Suppressor macrophage (primary cell): ENCODE results near the gene LARP1.
A peak's percentile ranks its signal among the peaks of the same experiment; 100 is the strongest.
"Not testable (repeated sequence)": the region's sequence is repeated elsewhere in the genome, so short reads cannot be mapped to it uniquely, and the experiment has no call there.

ENCODE experiments used
- DNase-seq, 4 experiments: peaks; one replicate each; pipeline ENCODE4 v3.0.0-alpha.2; 2020 to 2022

The LARP1 gene

DNA sequence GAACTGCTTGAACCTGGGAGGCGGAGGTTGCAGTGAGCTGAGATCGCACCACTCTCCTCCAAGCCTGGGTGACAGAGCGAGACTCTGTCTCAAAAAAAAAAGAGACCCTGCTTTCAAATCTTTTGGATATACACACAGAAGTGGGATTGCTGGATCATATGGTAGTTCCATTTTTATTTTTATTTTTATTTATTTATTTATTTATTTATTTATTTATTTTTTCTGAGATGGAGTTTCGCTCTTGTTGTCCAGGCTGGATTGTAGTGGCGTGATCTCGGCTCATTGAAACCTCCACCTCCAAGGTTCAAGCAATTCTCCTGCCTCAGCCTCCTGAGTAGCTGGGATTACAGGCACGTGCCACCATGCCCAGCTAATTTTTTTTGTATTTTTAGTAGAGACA lies 19.8 kb upstream of the LARP1 start:
- DNase-seq: not testable (repeated sequence)

DNA sequence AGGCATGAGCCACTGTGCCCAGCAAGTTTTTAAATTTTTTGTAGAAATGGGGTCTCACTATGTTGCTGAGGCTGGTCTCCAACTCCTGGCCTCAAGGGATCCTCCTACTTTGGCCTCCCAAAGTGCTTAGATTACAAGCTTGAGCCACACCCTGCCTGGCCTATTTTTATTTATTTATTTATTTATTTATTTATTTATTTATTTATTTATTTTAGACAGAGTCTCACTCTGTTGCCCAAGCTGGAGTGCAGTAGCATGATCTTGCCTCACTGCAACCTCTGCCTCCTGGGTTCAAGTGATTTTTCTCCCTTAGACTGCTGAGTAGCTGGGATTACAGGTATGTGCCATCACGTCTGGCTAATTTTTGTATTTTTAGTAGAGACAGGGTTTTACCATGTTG lies 18.8 kb upstream of the LARP1 start:
- DNase-seq: not testable (repeated sequence)

DNA sequence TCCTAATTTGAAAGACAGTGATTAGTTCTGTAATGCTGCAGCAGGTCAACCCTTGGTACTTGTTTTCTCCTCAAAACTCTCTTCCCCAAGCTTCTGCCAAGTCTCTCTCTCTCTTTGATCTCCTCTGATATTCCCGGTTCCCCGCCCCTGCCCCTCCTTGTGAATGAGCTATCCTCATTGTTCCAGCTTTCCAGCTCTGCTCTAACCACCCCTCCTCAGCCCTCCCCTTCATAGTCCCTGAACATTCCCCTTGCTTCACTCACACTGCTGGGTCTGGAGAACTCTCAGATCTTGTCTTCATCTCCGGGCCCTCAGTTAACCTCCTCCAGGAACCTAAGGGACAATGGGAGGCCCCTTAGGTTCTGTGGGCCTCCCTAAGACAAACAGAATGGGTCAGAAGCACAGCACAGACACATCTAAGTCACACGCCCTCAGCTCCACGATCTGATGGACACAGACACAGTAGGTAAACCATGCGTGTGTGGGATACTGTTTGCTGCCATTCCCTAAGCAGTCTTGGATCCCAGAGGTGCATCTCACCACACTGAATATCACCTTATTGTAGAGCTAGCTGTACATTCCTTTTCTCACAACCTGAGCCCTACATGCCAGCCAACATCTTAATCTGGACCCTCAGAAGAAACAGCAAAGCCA lies 17.4 kb upstream of the LARP1 start:
- DNase-seq: no peak

DNA sequence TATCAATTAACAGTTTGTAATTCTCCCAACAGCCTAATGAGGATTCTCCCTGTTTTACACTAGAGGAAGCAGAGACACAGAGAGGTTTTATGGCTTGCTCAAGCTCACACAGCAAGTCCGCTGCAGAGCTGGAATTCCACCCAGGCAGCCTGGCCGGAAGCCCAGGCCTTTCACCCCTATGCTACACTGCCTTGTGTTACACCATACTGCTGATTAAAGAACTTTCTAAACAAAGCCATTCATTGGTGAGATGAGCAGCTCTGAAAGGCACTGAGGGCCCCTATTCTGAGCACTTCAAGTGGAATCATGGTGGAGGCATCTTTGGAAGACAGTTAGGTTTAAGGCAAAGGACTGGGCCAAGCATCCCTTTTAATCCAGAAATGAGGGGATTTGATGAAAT lies 14.7 kb upstream of the LARP1 start:
- no peak for DNase-seq

DNA sequence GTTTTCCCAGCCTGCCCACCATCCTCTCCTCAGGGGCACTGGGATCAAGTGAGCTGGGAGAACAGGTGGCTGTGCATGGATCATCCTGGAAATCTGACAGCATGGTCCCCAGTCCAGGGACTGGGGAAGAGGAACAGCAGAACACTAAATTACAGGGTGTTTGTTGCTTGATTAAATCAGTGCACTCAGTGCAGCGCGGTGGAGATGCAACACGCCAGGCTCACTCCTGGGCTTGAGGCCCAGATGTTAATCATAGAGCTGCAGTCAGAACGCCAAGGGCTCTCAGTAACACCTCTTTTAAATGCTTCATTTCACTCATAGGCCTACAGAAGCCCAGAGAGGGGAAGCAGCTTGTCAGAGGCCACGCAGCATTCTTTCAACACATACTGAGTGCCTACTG lies 14.2 kb upstream of the LARP1 start:
- DNase-seq: no peak

DNA sequence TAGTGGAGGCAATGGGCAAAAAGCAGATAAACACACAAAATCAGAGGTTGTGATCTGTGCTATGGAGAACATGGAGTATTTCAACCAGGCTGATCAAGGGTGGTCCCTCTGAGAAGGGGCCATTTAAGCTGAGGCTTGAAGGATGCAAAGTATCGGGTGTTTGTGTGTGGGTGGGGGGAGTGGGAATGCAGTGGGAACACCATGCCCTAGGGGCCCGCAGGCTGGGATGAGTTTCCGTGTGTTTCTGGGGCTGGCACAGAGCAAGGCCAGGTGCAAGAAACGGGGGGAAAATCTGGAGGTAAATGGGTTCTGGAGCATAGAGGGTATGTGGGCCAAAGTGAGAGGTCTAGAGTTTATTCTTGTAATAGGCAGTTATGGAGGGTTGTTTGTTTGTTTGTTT lies 13.8 kb upstream of the LARP1 start:
- no peak for DNase-seq

DNA sequence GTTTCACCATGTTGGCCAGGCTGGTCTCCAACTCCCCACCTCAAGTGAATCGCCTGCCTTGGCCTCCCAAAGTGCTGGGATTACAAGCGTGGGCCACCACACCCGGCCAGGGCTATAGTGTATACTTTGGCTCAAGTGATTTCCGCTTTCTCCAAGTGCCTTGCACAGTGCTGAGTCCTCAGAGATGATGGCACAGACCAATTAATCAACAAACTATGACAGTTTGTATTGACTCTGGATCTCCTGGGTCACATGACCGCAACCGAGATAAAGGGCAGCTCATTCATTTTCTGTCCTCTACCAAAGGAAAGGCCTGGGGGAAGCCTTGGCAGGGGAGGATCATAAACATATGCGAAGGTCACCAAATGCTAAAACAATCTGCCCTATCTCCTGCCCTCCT lies 11.4 kb upstream of the LARP1 start:
- DNase-seq: no peak

DNA sequence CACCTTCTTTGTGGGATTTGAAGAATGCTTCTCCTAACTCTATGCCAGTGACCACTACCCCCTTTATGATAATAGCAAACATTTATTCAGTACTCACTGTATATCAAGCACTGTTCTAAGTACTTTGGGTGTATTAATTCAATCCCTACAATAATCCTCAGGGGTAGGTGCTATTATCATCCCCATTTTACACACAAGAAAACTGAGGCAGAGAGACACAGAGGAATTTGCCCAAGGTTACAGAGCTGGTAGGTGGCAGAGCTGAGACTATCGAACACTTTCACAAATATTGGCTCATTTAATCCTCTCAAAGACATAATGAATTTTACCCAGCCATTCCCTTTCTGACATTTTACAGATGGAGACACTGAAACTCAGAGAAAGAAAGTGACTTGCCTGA lies 9.8 kb upstream of the LARP1 start:
- no peak for DNase-seq

DNA sequence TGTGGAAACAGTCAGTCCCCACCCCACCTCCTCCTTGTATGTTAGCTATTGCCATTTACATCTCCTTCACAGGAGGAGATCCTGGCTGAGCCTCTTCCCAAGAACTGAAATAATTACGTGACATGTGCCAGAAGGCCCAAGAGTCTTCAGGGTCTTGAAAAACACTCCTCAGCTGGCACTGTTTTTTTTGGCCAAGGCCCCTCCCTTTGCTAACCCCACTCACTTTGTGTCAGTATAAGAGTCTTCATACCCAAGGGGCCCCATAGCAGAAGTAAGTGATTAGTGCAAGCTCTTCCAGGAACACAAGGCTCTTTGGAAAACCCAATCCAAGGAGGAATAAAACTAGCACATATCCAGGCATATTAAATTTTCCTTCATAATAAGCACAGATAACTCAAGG lies 5.7 kb upstream of the LARP1 start:
- DNase-seq: no peak

DNA sequence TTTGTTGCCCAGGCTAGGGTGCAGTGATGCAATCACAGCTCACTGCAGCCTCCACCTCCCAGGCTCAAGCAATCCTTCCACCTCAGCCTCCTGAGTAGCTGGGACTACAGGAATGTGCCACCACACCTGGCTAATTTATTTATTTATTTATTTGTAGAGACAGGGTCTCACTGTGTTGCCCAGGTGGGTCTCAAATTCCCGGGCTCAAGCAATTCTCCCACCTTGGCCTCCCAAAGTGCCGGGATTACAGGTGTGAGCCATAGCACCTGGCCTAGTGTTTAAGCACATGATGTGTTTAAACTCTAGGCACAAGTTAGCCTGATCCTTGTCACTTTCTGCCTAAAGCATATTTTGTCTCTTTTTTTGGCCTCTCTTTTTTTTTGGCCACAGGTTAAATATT lies 4.5 kb upstream of the LARP1 start:
- DNase-seq: not testable (repeated sequence)

DNA sequence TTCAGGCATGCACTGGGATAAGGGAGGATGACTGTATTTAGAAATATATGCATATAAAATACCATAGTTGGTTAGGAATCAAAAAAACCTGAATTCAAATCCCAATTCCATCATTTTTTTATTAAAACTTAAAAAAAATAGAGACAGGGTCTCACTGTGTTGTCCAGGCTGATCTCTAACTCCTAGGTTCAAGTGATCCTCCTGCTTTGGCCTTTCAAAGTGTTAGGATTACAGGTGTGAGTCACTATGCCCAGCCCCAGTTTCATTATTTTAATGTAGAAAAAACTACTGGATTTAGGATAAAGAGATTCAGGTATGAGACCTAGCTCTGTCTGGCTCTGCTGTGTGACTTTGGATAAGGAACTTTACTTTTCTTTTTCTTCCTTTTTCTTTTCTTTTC lies 3.3 kb upstream of the LARP1 start:
- no peak for DNase-seq

DNA sequence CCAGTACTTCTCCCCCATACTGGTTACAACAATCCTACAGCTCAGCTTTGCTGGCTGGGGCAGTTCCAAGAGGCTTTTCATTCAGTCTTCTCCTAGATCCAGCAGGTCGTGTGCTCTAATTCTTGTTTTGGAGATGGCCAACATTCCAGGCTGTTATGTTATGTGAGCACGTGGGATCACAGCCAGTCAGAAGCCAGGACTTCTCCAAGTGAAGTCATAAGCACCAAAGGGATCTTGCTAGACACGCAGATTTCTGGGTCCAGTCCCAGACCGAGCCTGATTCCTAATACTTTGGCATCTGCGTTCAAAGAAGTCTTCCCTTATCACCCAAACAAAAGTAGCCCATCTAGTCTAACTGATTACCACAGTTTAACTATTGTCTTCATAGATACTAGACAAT lies 1.4 kb upstream of the LARP1 start:
- no peak for DNase-seq

DNA sequence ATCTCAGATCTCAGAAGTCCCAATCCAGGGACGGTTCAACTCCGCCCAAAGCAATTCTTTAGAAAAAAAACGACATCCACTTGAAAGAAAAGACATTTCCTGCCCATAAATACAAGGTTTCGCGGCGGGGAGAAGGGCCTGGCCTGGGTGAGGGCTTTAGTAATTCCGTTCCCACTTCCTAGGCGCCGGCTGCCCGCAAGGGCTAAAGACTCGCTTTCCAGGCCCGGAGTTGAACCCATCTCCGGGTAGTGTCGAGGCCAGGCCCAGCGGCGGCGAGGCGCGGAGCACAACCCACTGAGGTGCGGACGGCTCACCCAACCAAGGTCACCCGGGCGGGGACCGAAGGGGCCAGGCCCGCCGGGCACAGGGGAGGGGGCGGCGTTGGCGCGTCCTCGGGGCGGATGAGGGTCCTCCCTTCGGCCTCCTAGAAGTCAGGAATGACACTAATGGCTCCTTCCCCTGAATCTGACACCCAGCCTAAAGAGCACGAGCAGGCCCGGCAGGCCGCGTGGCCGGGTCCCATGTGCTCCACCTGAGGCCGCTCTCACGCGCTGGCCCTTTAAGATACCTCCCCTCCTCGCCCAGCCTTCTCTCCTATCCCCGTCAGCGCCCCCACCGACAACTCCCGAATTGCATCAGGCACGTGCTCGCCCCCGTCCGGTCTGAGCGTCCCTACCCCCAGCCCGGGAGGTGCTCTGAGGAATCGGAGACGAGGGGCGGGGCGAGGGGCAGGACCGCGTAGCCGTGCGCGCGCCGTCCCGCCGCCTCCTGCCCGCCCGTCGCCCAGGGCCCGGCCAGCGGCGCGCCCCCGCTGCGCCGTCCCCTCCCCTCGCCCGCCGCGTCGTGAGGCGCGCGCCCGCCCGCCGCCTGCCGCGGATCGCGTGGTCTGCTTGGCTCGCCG lies 467 bp upstream of the LARP1 start:
- peak; percentile 99 for DNase-seq

DNA sequence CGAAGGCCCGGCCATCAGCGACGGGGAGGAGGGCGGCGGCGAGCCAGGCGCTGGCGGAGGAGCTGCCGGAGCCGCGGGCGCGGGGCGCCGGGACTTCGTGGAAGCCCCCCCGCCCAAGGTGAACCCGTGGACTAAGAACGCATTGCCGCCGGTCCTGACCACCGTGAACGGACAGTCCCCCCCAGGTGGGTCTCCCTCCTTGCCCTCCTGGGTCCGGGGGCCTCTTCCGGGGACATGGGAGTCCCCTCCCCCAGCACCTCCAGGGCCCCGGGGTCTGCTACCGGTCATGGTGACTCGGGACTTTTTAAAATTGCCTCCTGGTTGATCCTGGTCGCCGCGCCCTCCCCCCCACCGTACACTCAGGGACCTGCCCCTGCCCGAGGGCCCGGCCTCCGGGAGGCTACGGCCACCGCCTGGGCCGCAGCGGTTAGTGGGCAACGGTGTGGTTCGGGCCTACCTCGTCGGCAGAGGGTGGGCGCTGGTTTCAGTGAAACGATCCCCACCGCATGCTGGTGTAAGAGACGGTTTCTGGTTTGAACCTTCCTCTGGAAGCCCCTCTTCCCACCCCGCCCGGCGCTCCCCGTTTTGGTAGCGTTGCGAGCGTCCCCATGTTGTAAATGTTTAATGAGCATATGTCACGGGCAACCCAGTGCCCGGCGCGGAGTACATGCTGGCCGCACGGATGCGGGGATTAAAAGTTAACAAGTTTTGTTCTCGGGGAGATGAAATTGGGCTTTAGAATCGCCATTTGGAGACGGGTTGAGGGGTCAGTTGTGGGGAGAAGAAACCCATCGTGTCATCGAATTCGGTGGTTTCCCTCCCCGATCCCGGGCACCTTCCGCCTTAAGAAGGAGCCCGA lies 1.1 kb downstream of the LARP1 start:
- peak; percentile 34 to 58 (median 45) for DNase-seq

DNA sequence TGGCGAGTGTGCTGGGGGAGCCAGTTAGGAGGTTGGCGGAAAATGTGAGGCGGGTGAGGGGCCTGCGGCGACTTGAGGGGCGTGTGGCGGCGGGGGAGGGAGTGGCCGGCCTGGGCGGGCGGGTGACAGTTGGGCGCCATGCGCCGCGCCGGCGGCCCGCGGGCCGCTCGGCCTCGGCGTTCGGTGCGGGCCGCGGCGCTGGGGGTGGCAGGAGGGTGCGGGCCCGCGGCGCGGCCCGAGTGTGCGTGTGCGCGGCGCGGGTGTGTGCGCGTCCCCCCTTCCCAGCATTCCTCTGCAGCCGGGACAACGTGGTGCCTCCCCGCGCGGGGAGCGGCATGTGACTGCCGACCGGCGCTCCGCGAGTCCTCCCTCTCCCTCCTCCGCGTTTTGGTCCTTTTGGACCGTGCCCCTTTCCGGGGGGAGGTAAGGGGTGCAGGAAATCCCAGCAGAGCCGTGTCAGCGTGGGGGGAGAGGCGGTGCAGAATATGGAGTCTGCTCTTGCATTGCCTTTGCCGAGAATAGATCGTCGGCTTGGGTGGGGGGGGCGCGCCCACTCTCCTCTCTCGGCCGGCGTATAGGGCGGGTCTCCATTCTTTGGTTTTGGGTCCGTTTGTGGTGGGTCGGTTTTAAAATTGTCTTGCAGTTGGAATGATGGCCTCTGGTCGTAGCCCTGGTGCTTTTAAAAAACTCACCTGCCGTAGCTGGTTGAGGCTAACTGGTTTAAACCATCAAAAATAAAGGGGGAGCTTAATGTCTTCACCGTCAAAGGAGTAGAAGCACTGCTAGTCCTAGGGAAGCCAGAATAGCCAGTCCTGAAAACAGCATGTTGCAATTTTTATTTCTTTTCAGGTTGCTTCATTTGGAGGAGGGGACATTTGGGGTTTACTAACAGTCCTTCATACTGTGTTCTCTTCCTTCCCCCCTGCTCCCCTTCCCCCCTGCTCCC lies 2.0 kb downstream of the LARP1 start:
- peak; percentile 37 to 83 (median 68) for DNase-seq

DNA sequence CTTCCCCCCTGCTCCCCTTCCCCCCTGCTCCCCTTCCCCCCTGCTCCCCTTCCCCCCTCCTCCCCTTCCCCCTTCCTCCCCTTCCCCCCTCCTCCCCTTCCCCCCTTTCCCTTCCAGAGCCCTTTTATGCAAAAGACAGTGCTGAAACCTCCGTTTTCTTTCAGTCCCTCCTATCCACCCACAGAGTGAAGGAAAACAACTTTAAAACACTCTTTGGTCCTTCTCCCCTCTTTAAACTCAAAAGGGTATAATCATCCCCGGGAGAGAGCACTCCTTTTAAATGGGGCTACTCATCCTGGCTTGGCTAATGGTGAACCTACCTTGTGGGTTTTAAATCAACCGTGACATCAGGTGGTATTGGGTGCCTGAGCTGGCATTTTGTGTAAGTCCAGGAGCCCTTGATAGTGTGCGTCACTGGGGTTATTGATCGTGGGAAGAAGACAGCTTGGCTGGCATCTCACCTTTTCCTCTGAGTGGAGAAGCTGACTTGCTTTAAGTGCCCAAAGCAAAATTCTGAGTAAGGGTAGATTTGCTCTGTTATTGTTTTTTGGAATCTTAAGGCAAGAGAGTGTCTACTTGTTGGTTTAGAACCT lies 2.7 kb downstream of the LARP1 start:
- no peak for DNase-seq

DNA sequence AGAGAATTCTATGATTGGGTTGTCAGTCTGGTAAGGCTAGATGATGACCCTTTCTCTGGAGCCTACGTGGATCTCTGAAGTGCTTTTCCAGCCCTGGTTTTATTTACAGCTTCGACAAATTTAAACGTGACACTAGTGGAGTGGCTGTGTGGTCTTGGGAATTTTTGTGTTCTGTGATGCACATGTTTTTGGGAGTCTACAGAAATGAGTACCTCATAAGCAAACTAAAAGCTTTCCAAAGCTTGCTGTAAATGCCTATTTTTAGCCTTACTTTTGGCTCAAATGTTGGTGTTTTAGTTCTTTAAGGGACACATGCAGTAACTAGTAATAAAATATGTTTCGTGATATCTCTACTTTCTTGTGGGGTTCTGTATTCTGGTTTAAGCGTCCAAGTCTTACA lies 3.3 kb downstream of the LARP1 start:
- DNase-seq: no peak

DNA sequence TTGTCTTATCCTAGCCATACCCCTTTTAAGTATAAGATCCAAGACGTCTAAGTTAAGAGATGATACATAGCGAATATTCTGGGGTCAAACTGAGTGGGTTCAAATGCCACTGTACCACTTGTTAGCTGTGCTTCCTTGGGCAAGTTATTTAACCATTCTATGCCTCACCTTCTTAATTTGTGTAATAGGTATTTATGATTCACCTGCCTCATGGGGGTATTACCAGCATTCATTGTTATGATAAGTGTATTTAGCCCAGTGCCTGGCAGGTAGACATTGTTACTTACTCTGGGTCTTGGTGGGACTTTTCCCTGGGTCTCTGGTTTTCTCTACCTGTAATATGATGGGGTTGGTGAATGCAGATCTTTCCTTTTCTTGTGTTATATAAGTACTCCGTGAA lies 3.8 kb downstream of the LARP1 start:
- DNase-seq: no peak

DNA sequence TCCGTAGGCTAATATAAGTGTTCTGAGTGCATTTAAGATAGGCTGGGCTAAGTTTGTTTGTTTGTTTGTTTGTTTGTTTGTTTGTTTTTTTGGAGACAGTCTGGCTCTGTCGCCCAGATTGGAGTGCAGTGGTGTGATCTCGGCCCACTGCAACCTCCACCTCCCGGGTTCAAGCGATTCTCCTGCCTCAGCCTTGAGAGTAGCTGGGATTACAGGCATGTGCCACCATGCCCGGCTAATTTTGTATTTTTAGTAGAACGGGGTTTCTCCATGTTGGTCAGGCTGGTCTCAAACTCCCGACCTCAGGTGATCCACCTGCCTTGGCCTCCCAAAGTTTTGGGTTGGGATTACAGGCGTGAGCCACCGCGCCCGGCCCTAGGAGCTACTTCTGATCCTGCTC lies 4.7 kb downstream of the LARP1 start:
- DNase-seq: not testable (repeated sequence)

DNA sequence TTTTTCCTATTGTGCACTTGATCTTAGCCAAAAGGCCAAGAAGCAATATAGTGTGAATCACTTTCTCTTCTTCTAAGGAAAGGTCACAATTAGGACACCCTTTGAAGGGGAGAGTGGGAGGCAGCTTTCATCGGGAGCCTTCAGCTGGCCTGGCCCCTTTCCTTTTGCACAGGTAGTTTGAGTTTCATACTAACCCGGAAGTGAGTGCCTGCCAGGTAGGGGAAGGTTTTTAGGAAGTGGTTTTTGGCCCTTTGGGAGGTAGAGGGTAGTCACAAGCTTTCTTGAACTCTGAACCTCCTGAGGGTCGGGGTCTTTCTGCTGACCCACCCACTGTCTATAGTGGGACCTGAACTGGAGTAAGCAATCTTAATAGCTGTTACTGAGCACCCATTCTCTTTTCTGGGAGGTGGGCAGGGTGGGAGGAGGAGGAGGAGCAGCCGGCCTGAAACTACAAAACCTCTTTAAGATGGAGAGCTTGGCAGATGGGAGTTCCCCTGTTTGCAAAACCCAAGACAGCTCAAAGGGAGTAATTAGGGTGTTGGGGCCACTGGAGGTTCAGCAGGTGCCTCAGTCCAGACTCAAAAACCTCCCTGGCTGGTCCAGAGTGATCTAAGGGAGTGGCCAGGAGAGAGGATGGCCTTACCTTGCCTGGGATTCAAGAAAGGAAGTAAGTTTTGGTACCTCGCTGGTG lies 6.0 kb downstream of the LARP1 start:
- DNase-seq: peak in 2 of 4 experiments; percentile 43 to 49

DNA sequence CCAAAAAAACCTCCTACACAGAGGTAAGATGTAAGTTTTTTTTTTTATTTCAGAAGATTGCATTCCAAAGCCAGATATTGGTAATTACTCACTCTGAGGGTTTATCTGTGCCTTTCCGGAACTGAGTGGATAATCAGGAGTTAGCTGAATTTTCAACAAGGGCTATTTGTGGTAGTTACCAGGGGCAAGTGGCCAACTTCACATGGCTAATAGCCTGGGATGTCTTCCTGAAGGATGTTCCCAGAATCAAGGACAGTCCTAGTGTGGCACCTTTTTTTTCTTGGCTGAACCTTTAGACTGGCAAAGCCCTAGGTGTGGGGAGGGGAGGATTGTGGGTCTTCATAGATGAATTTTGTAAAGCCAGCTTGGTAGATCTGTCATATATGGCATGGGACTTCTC lies 7.1 kb downstream of the LARP1 start:
- no peak for DNase-seq
